Measurements from ENCODE around the gene HDAC11. TPM values are rescaled to one million over a fixed set of nuclear protein-coding genes. Genes with fewer than 3 reads are reported as not detected.

The HDAC11 gene
- total and polyA plus RNA-seq, 9 of the 15 experiments (the other 6 are each of a cell fraction or from before 2014, with no cell fraction given): 0.60 to 6.0 (median 4.5) TPM

GRCh38 chr3:13451301-13451673 lies 28.8 kb upstream of the HDAC11 start (continued):
- TF ChIP-seq HSF4 (CRISPR knock-in tag; IDR thresholded peaks at IDR 0.05; ENCODE audit: borderline replicate concordance) (no peak), PHF21A (IDR thresholded peaks at IDR 0.05; ENCODE audit: borderline replicate concordance, low read depth) (peak; percentile 55; the same call in 1 of the 2 replicates), TSHZ1 (CRISPR knock-in tag; IDR thresholded peaks at IDR 0.05) (no peak), ZBTB9 (CRISPR knock-in tag; IDR thresholded peaks at IDR 0.05) (no peak), PKNOX1 (IDR thresholded peaks at IDR 0.05) (no peak), LCOR (CRISPR knock-in tag; IDR thresholded peaks at IDR 0.05) (no peak), HDAC3 (IDR thresholded peaks at IDR 0.05; ENCODE audit: borderline replicate concordance, partially characterized antibody) (no peak), SREBF2 (CRISPR knock-in tag; IDR thresholded peaks at IDR 0.05) (no peak), POLR2AphosphoS2 (IDR thresholded peaks at IDR 0.05; ENCODE audit: low read length) (no peak), SMAD4 (CRISPR knock-in tag; conservative IDR thresholded peaks at IDR 0.05) (0 out of 2 replicates have a peak, but pooled peaks have one; percentile 20), RAD21 (CRISPR knock-in tag; conservative IDR thresholded peaks at IDR 0.05 in 1 of 2, IDR thresholded peaks at IDR 0.05 in 1 of 2) (peak in 1 of 2 experiments; percentile 29; a peak in 2 of 4 replicates), SMAD3 (CRISPR knock-in tag; conservative IDR thresholded peaks at IDR 0.05) (no peak), NR2F6 (CRISPR knock-in tag; IDR thresholded peaks at IDR 0.05) (no peak), SRSF9 (IDR thresholded peaks at IDR 0.05; ENCODE audit: borderline replicate concordance, low read depth, low read length) (no peak), SIN3B (IDR thresholded peaks at IDR 0.05; ENCODE audit: low read depth) (no peak), PYGO2 (tag; IDR thresholded peaks at IDR 0.05) (no peak), ZNF184 (CRISPR knock-in tag; IDR thresholded peaks at IDR 0.05) (no peak), KLF6 (CRISPR knock-in tag; IDR thresholded peaks at IDR 0.05; ENCODE audit: borderline replicate concordance) (no peak), XRCC5 (IDR thresholded peaks at IDR 0.05; ENCODE audit: low read depth, low read length) (no peak), NR2C1 (IDR thresholded peaks at IDR 0.05) (no peak), NR2C1 (tag; IDR thresholded peaks at IDR 0.05) (no peak), FOXJ2 (tag; IDR thresholded peaks at IDR 0.05) (no peak), TRIM28 (IDR thresholded peaks at IDR 0.05) (0 out of 2 replicates have a peak, but pooled peaks have one; percentile 51)

All from K562 (cell line).